ENCODE measurements around the gene PSMD4. TPM values are rescaled to one million over a fixed set of nuclear protein-coding genes. Genes with fewer than 3 reads are reported as not detected.

The PSMD4 gene
- total and polyA plus RNA-seq, 2 of the 8 experiments (the other 6 are each of a cell fraction or from before 2014, with no cell fraction given): 216 to 284 TPM

DNA sequence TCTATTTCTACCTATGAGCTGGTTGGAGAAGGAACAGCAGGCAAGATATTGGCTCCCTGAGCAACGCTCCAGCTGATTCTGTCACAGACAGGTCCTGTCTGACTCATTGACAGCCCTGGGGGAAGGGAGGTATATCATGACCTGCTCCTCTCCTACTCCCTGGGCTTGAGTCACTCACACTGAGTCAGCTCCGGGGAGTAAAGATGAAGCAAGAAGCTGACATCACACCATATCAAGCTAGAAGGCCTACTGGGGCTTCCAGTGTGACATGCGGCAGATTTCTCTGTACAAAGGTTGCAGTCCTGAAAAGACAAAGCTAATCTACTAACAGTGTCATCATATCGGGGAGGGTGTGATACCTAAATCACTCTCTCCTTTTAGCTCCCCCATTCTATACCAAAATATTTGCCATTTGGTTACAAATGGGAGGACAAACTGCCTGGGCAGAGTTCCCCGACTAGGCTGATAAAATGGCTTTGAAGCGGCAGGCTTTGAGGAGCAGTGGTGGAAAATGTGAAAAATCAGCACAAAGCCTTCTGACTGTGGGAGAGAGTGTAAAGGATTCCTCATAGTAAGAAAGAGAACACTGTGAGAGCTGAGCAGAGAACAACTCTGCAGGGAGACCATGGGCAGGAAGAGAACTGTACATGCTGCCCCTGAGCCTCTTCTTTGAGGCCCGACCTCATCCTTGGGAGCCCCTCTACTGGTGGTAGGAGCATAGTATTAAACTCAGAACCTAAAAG lies 57.2 kb downstream of the PSMD4 start:
- 0 out of 7 replicates have a peak, but pooled peaks cover 0 to 3% (median 0%) of the 10 kb centered on the region in 4 experiments for H3K4me1 ChIP-seq (replicated peaks in 1 of 4; ENCODE audit: control insufficient read depth in 3 of 4, insufficient read depth in 4 of 4, low read length in 3 of 4)
- H3K9me3 ChIP-seq (ENCODE audit: insufficient read depth in 2 of 2, low read depth in 1 of 2, low read length in 1 of 2): no peaks in the 10 kb centered on the region
- H4K20me1 ChIP-seq (replicated peaks in 1 of 2; ENCODE audit: control insufficient read depth in 1 of 2, insufficient read depth in 2 of 2, low read length in 2 of 2): peaks cover 0 to 3% of the 10 kb centered on the region in 2 experiments
- no peak overlapping the region for H4K8ac ChIP-seq (ENCODE audit: extremely low read depth, insufficient read depth, low read length)
- H2AFZ ChIP-seq (ENCODE audit: low read length): no peak overlapping the region
- no peak overlapping the region for H3K23ac ChIP-seq (ENCODE audit: insufficient read length)
- no peaks in the 10 kb centered on the region for H3K79me2 ChIP-seq (ENCODE audit: control insufficient read depth in 1 of 2, insufficient read depth in 2 of 2, low read length in 2 of 2)
- H3K27ac ChIP-seq (ENCODE audit: low read depth, low read length): no peak overlapping the region
- H2BK15ac ChIP-seq (ENCODE audit: low read length): no peak overlapping the region
- no peak overlapping the region for H2AK5ac ChIP-seq (ENCODE audit: low read depth, low read length)
- H2BK20ac ChIP-seq (ENCODE audit: low read length): no peak overlapping the region
- no peaks in the 10 kb centered on the region for H3K79me1 ChIP-seq (ENCODE audit: low read depth, low read length)
- H2BK120ac ChIP-seq (replicated peaks; ENCODE audit: low read depth, low read length): no peak overlapping the region
- no peak overlapping the region for H3K56ac ChIP-seq (replicated peaks; ENCODE audit: insufficient read length, low read depth, low read length)
- ChIA-PET CTCF (ENCODE audit: partially characterized antibody) (interaction anchor here (0.6 to 11.6 kb wide), 12 partner anchors 9 to 342 kb away, joined by 3 to 129 read pairs (median 4); no protein-coding TSS in a partner anchor), POLR2A (ENCODE audit: partially characterized antibody) (interaction anchor here (0.6 to 3.9 kb wide), 14 partner anchors 9 to 671 kb away, joined by 3 to 20 read pairs (median 4); partner anchors contain the start of genes PI4KB, RFX5, VPS72 and ZNF687)
- H2BK12ac ChIP-seq (ENCODE audit: low read depth, low read length): no peak overlapping the region
- H4K5ac ChIP-seq (ENCODE audit: insufficient read length, low read depth, low read length): no peak overlapping the region
- H3K14ac ChIP-seq (ENCODE audit: insufficient read length): no peak overlapping the region
- 92% methylated on average over 7 of the region's 7 CpGs; no CpG with 5 or more reads in 1 of the 2 experiments for WGBS, 2 experiments (ENCODE audit: extremely low coverage in 1 of 2, insufficient coverage in 1 of 2, insufficient read length in 1 of 2, insufficient replicate concordance in 2 of 2, low coverage in 1 of 2, low lambda C conversion rate in 2 of 2, missing lambda C conversion rate in 1 of 2)
- H4K91ac ChIP-seq (replicated peaks; ENCODE audit: insufficient read length, low read length): no peak overlapping the region
- no peaks in the 10 kb centered on the region for H3K23me2 ChIP-seq (ENCODE audit: low read depth, low read length)
- no peak overlapping the region for H3K18ac ChIP-seq (ENCODE audit: extremely low read depth, low read length)
- H3K36me3 ChIP-seq (ENCODE audit: control insufficient read depth in 2 of 4, insufficient read depth in 4 of 4, low read length in 3 of 4): peaks cover 3 to 30% (median 19%) of the 10 kb centered on the region in 4 experiments; a peak in 6 of 8 replicates
- no peaks in the 10 kb centered on the region for H3K27me3 ChIP-seq (replicated peaks in 1 of 4; ENCODE audit: control insufficient read depth in 3 of 4, extremely low read depth in 1 of 4, insufficient read depth in 3 of 4, low read length in 3 of 4)
- no peak overlapping the region for H2BK5ac ChIP-seq (ENCODE audit: low read depth, low read length)
- no peak for FAIRE-seq
- DNase-seq (ENCODE audit: low read depth in 1 of 2, low spot score in 2 of 2): no peak
- no peak overlapping the region for H3K4ac ChIP-seq (replicated peaks; ENCODE audit: insufficient read length, low read depth, low read length)
- H3K9ac ChIP-seq (replicated peaks in 1 of 4; ENCODE audit: extremely low read depth in 1 of 4, low read depth in 3 of 4, low read length in 3 of 4): no peak overlapping the region
- no peak overlapping the region for H3K4me2 ChIP-seq (ENCODE audit: insufficient read depth in 1 of 2, low read depth in 2 of 2, low read length in 2 of 2)
- H3K4me3 ChIP-seq (ENCODE audit: extremely low read depth in 1 of 4, insufficient read depth in 2 of 4, low read depth in 3 of 4, low read length in 4 of 4): no peak overlapping the region
- TF ChIP-seq CTBP2 (IDR thresholded peaks at IDR 0.05; ENCODE audit: borderline replicate concordance, insufficient read depth, insufficient read length, low read length): no peak
- no peak for TF ChIP-seq EZH2 (IDR thresholded peaks at IDR 0.05; ENCODE audit: low read depth, low read length, severe bottlenecking)
- TF ChIP-seq RFX5 (IDR thresholded peaks at IDR 0.05; ENCODE audit: borderline replicate concordance, low read depth, low read length): no peak
- no peak for TF ChIP-seq ZNF274 (IDR thresholded peaks at IDR 0.05; ENCODE audit: borderline replicate concordance, extremely low read depth, low read length)
- TF ChIP-seq CBX5 (IDR thresholded peaks at IDR 0.05; ENCODE audit: low read depth, low read length): no peak
- TF ChIP-seq, protein P1, sequence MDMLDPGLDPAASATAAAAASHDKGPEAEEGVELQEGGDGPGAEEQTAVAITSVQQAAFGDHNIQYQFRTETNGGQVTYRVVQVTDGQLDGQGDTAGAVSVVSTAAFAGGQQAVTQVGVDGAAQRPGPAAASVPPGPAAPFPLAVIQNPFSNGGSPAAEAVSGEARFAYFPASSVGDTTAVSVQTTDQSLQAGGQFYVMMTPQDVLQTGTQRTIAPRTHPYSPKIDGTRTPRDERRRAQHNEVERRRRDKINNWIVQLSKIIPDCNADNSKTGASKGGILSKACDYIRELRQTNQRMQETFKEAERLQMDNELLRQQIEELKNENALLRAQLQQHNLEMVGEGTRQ (IDR thresholded peaks at IDR 0.05; ENCODE audit: low read length): no peak
- no peak for TF ChIP-seq HDAC6 (IDR thresholded peaks at IDR 0.05; ENCODE audit: low read depth, low read length)
- no peak for TF ChIP-seq HDAC2 (IDR thresholded peaks at IDR 0.05; ENCODE audit: borderline replicate concordance in 1 of 2, low read depth in 2 of 2, low read length in 2 of 2)
- no peak for TF ChIP-seq TCF12 (IDR thresholded peaks at IDR 0.05; ENCODE audit: low read depth, low read length)
- no peak for TF ChIP-seq NANOG (IDR thresholded peaks at IDR 0.05; ENCODE audit: insufficient read depth, low read depth, low read length, poor library complexity, severe bottlenecking)

All from H1 (cell line).